Stimulated activated CD4-positive, alpha-beta T cell treated with anti-CD3 and anti-CD28 coated beads, Interleukin-12 subunit alpha, Interleukin-12 subunit beta, amount 100 ng/mL, for 48 hours (primary cell): ENCODE data around the gene SH2D7.

ENCODE experiments used
- DNase-seq, 3 donors: peaks; one replicate each; pipeline ENCODE4 v3.0.0-alpha.2; 2020; ENCODE audit warnings: low read depth in 2 of 3, low spot score in 1 of 3

Gene SH2D7

DNA sequence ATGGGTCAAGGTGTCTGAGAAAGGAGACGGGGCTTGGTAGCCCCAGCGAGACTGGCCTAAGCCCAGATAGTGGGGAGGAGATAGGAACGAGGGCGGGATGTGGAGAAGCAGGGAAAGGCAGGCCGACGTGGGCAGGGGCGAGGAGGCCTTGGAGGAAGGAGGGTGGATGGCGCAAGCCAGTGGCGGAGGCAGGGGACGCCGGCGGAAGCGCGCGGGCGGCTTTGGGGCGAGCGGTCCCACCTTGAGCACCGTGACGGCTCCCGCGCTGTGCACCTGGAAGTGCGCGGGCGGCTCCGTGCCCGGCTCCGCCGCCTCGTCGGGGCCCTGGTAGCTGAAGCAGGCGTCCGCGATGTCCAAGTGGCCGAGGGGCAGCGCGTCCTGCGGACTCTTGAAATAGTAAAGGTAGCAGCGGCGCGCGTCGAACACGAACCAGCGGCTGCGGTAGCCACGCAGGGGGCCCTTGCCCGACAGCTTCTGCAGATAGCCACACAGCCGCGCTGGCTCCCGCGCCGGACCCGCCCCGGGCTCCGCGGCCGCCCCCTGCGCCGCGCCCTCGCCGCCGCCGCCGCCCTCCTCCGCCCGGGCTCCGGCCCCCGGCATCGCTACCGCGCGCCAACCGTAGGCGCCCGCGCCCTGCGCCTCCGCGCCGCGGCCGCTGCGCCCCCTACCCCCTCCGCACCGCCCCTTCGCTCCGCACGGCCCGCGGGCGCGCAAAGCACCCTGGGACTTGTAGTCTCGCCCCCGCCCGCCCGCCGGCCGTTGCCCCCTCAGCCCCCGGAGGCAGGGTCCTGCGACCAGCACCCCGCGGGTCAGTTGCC is 15.1 kb upstream of the SH2D7 start, which contains the start of gene TBC1D2B:
Gene TBC1D2B, minus strand, starts transcription at position 659 of the 818 bp plus-strand sequence. Its CDS starts 59 bp downstream, at position 600.
- peak in 2 of 3 donors; percentile 44 to 69 for DNase-seq

DNA sequence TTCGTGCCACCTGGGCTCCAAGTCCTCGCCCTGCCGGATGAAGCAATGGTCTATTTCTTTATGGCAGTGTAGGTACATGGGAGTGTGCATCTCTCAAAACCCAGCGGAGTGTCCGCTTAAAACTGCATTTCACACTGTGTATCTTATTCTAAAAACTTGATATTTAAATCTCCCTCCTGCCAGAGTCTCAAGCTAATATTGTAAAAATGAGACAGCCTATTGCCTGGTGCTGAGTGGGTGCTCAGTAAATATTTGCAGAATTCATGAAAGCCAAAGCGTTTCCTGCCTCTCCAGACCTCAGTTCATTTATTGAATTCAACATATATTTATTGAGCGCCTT is 14.5 kb upstream of the SH2D7 start:
- no peak for DNase-seq

DNA sequence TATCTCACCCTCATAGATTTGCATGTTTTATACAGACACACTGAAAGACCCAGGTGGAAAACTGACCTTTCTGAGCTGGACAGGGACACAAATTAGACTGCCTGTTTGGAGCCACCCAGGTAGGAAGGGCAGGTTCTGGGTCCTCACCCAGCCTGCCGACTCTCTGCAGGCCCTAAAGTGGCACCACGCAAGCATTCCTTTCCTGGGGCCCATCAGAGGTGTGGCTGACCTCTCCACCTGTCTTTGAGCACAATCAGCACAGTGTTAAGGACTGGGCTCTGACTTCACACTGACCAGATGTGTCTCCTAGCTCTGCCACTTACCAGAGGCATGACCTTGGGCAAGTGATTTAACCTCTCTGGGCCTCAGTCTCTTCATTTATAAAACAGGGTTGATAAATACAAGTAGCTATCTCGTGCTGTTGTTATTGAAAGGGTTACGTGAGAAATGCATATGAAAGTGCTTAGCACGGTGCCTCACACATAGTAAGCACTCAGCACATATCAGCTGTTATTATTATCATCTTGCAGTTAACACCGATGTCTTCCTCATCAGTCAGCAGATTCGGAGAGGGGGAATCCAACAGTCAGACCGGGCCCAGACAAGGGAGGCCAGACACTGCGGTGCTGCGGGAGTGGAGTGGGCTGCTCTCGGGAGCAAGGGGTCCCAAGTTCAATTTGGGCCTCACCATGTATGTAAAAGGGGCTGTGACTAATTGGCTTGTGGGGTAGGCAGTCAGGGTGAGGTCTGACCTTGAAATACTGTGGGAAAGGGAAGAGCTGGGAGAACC is 12.9 kb upstream of the SH2D7 start:
- no peak for DNase-seq

DNA sequence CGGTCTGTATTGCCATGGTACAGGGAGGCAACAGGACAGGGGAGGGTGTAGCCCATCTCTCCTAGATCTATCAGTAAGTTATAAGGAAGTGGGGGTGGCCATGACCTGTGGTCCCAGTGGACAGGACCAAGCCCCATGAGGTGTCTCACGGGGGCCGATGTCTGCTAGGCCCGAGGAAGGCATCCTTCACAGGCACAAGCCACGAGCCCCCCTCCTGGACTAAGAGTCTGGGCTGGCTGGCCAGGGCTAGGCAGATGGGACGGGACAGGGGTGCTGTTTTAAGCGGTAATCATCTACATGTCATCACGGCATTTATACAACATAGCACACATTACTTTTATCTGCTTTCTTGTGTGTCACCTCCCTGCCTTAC is 12.3 kb upstream of the SH2D7 start:
- DNase-seq = no peak

DNA sequence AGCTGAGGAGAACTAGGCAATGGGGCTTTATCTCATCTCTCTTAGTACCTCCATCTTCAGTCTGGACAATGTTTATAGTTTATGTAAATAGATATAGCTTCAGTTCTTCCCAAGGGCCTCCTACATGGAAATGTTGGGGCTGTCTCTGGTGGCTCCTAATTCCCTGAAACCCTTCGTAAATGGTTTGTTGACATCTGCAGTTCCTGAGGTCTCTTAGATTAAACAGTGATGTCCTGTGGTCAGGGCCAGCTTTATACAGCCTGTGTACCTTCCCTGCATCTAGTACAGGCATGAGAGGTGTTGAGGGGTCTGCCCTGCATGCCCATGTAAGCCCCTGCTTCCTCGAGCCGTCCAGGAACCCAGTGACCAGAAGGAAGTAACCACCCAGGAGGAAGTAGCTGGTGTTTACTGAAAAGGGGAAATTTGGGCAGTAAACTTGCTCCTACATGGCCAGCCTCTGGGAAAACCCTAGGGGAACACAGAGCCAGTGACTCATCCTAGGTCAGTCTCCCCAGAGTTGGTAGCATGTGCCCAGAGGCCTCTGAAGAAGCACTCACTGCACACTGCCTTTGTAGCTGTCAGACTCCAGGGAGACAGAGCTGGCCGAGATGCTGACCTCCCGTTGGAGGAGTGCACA is 10.1 kb upstream of the SH2D7 start:
- DNase-seq = no peak

DNA sequence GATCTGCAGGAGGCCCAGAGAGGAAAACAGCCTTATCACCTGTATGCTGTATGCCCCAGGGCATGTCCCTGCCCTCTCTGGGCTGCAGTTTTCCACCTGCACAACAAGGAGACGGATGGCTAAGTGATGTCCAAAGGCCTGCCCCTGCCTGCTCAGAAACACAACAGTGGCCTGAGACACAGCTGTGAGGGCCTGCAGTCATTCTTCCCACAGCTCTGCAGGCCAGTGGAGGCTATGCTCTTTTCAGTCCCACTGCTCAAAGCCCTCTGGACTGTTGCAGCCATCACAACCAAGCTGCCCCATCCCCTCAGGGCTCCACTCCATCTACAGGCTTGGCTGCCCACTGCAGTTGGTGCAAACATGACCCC is 9.6 kb upstream of the SH2D7 start:
- no peak for DNase-seq

DNA sequence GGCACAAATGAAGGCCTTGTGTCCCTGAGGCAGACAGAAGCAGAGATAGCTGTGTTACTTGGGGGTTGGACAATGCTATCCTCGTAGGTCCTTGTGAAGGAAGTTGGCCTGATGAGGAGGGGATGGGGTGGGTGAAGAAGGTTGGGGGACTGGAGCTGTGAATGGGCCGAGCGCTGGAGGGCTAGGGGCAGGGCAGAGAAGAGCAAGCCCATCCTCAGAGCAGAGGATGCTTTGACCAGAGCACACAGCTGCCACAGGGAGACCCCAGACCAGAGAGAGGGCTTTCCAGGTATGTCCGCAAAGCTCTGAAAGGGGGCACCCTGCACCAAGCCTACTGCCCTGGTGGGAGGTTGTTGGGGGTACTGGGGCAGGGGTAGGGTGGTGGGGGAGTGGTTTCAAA is 9.2 kb upstream of the SH2D7 start:
- DNase-seq = no peak

DNA sequence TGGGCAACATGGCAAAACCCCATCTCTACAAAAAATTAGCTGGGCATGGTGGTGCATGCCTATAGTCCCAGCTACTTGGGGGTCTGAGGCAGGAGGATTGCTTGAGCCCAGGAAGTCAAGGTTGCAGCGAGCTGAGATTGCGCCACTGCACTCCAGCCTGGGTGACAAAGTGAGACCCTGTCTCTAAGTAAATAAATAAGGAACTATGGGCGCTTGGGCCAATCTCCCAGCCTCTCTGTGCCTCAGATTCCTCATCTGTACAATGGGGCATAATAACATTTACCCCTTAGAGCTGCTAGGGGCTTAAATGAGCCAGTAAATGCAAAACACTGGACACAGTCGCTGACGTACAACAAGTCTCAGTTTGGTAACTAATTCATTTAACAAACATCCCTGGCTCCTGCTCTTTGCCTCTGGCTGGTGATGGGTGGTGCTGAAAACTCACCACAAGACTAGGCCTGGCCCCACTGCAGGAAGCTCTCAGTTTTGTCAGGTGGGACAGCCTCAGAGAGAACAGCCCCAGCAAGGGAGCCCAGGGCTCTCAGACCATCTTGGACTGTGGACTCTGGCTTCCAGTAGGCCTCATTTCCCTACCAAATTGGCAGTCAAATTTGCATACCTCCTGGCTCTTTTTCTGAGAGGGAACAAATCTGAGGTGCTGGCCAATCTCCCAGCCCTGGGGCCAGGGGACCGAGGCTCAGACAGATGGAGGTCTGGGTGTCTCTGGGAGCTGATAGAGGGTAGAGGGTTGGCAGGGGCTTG is 8.5 kb upstream of the SH2D7 start:
- DNase-seq = no peak

DNA sequence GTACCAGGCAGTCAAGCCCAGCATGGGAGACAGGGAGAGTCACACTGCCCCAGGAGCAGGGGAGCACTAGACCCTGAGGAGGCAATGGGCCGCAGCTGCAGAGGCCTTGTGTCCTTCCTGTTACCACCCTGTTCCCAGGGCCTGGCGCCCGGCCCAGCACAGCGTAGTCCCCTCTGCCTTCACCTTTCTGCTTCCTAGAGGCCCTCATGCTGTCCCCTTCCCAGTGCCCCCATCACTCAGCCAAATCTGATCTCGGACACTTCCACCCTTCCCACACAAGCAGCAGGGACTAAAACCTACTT is 8.0 kb upstream of the SH2D7 start:
- DNase-seq = no peak

DNA sequence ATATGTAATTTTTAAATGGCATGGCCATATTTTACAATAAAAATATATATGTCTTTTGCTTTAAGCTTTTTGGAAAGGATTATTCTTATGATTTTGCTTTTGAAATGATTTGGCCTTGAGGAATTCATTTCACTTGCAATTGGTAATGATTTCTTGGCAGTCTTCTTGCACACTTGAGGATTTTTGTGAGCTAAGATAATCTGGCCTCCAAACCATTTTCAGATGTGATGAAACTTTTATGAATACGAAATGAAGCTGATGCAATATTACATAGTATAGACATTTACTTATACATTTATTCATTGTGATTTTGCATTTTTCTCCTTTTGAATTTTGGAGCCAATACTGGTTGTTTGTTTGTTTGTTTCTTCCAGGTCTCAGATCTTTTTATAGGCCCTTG is 6.4 kb upstream of the SH2D7 start:
- DNase-seq = no peak

DNA sequence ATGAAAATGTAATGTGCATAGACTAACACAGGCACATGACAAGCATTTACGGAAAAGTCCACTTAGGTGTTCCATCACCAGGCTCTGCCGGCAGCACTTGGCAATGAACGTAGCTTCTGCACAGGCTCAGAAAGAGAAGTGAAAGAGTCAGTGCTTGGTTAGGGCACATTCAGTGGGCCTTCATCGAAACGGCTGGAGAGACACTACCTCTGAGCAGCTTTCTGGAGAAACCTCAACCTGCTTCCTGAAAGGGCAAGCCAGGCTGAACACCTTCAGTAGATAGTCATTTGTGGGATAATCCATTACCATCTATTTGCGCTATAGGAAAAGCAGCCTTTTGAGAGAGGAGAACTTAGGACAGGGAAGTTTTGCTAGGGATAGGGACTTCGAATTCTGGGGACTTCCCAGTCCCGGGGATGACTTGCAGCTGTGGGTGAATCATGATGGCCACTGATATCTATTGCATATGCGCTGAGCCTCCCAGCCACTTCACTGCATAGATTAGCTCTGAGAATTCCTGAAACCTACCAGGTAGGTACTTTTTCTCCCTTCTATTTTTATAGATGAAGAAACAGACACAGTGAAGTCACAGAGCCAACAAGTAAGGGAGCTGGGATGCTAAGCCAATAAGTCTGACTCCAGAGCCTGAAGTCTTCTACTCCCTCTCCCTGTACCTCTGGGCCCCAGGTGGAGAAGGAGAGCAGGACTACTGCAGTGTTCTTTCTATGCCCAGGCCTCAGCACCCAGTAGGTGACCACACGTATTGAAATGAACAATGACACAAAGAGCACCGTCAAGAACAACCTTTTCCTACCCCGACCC is 4.2 kb upstream of the SH2D7 start:
- DNase-seq = no peak

DNA sequence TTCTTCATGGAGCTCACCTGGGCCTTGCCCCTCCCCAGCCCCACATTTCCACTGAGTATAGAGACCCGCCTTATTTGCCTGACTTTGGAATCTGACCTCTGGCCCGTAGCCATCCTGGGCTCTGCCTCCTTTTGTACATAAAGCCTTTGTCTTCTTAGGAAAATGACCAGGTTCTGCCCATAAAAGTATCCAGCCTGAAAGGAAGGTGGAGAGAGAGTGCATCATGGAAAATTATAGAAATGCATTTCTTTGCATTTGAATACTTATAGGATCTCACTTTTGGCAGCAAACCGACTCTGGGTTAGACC is 3.6 kb upstream of the SH2D7 start:
- DNase-seq = no peak

DNA sequence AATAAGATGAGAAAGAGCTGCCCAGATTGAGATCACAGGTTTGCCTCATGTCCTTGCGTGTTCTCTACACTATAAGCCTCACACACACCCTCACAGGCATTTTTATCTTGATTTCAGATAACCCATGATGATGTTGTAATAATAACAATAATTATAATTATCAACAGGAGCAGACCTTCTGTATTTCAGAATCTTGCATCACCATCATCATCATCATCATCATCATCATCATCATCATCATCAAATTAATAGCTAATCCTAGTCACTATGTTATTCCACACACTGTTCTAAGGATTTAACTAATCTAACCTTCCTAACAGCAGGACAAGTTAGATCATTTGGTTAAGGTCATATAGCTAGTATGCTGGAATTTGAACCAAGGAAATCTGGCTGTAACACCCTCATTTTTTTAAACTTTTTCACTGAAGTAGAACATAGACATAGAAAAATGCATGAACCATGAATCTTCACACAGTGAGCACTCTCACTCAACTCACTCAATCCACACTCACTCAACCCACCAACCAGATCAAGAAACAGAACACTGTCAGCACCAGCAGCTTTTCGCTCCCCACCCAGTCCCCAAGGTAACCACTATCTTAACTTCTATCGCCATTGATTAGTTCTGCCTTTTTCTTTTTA is 1.8 kb upstream of the SH2D7 start:
- DNase-seq = no peak

DNA sequence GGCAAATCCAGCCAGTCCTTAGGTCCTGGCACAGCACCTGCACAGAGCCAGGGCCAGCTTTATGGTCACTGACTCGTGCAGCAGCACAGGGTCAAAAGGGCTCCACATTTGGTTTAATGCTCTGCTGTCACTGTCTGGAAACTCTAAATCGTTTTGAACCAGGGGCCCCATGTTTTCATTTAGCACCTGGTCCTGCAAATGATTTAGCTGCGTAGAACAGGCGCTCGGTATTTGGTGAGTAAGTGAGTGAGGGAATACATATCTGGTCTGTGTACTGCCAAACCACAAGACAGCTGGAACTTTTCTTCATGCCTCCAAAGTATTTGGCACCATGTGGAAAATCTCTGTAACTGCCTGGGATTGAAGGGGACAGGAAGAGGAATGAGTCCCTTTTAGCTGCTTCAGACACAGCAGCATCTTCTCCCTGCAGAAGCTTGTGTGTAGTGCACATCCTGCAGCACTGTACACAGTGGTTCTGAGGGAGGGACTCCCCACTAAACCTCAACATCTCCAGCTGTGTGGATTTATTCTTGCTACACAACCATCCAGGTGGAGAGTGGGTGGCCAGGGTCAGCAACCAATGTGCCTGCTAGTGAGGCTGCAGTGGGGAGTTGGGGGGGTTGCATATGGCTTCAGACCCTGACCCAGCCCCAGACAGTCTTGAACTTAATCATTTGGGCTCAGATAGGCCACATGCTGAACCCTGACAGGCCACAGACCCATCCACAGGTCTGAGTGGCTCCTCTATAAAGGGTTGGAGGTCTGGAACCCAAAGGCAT is 1.1 kb downstream of the SH2D7 start:
- no peak for DNase-seq

DNA sequence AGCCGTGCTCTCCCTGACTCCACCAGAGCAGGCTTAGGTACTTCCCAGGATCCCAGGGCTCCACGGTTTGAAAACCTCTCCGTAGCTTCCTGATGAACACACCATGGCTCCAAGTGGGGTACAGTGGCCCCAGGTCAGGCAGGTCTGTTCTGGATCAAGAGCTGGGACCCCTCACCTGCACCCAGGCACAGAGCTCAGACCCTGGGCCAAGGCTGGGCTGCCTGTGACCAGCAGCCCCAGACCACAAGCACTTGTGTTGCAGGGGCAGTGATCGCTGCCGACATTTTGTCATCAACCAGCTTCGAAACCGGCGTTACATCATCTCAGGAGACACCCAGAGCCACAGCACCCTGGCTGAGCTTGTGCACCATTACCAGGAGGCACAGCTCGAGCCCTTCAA is 5.3 kb downstream of the SH2D7 start:
- DNase-seq = no peak

DNA sequence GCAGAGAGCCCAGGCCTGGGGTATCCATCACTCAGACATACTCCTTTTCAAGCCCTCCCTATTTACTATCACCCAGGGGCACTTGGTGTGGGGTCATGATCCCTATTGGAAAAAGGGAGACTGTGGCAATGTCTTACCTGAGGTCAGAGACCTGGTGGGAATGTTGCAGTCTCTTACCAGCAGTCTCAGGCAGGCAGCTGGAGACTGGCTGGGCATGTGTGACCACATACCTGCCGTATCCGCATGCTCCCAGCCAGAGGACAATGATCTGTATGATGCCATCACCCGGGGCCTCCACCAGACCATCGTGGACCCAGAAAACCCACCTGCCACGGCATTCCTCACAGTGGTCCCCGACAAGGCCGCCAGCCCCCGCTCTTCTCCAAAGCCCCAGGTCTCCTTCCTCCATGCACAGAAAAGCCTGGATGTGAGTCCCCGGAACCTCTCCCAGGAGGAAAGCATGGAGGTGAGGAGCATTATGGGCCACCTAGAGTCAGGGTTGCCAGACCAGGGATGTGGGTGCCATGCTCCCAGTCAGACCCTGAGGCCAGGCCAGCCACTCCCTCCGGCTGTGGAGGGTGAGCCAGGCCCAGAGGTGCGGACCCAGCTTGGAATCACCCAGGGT is 5.9 kb downstream of the SH2D7 start:
- no peak for DNase-seq

DNA sequence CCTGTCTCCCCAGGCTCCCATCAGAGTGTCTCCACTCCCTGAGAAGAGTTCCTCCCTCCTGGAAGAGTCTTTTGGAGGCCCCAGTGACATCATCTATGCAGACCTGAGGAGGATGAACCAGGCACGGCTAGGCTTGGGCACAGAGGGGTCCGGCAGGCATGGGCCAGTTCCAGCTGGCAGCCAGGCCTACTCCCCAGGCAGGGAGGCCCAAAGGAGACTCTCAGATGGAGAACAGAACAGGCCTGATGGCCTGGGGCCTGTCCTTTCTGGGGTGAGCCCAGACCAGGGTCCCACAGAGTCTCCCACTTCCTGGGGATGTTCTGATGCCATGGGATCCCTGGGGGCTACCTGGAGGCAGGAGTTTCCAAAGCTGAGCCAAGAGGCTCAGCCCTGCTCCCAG is 8.5 kb downstream of the SH2D7 start:
- no peak for DNase-seq

DNA sequence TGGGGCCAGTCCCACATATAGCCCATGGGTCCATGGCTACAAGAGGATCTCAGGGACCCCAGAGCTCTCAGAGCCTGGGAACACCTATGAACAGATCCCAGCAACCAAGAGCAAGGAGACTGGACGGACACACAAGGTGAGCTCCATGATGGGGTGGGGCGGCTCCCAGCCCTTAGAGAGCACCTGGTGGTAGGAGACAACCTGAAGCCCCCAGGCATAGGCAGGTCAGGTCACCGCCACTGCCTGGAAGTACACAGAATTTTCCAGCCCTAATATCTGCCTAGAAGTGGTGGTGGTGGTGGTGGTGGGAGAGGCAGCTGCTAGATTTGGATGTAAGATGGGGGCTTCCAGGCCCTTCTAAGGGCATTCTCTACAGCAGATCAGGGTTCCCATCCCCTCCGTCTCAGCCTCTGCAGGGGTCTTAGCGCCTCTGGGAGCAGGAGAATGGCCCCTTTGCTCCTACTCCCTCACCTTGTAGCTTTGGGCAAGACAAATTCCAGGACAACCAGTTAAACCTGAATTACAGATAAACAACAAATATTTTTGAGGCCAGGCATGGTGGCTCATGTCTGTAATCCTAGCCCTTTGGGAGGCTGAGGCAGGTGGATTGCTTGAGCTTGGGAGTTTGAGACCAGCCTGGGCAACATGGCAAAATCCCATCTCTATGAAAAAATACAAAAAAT is 9.2 kb downstream of the SH2D7 start:
- DNase-seq = no peak

DNA sequence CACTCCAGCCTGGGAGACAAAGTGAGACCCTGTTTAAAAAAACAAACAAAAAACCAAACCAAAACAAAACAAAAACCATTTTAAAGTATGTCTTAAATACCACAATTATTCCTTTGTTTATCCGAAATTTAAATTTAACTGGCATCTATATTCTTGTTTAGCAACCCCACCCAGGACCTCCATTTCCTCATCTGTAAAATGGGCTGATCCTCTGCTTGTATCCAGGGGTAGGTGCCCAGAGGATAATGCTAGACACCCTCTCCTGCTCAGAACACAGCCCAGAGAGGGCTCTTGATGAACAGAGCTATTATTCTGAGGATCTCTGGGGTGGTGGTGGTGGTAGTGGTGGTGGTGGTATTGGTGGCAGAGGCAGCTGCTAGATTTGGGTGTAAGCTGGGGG is 9.8 kb downstream of the SH2D7 start:
- DNase-seq = no peak
